Right lobe of liver (tissue), 4 donors: ENCODE data around the gene HIF1A.

Experiments used
- CTCF ChIP-seq, 4 donors: fragments of 200-600 bp in 3 of 4; fragments of 450-650 bp in 1 of 4; IDR thresholded peaks; one replicate each; pipeline versions ENCODE4 v1.5.1 to v1.8.0; 2016 to 2022; ENCODE audit warnings: antibody characterized with exemption in 4 of 4, mild to moderate bottlenecking in 2 of 4
- POLR2A ChIP-seq: fragments of 450-650 bp; IDR thresholded peaks from one replicate; pipeline ENCODE4 v1.6.1; 2017; ENCODE audit warnings: antibody characterized with exemption, mild to moderate bottlenecking
- donor health status: DM: no; HTN: no; CAD: no.
- donor health status: DM: no; HTN: no; CAD: no.
- donor health status: DM: no; HTN: yes; CAD: no.

GRCh38 chr14:61761959-61762786, 66.9 kb downstream of the HIF1A start, which contains the start of gene SNAPC1:
- TF ChIP-seq POLR2A (peak; percentile 75), CTCF (IDR thresholded peaks at IDR 0.05) (no peak)
